ENCODE results near the gene IFITM1. TPM values are rescaled to one million over a fixed set of nuclear protein-coding genes. Genes with fewer than 3 reads are reported as not detected.
A peak's percentile ranks its signal among the peaks of the same experiment; 100 is the strongest.

IFITM1 gene
- polyA plus RNA-seq, 1 donor (not counting 4 experiments of a cell fraction or from before 2014, with no cell fraction given), result 333 TPM

GRCh38 chr11:287821-288477 lies 25.9 kb upstream of the IFITM1 start:
- H3K9ac ChIP-seq (ENCODE audit: control insufficient read depth, extremely low read depth, insufficient read depth, low read length), result peak overlapping the region; percentile 44
- H4K20me1 ChIP-seq (ENCODE audit: control insufficient read depth, extremely low read depth, insufficient read depth, low read length), result no peaks in the 10 kb centered on the region
- peak overlapping the region; percentile 78 for H2AFZ ChIP-seq (ENCODE audit: control insufficient read depth, low read length)
- H3K79me2 ChIP-seq (ENCODE audit: control insufficient read depth, insufficient read depth, low read length), result no peaks in the 10 kb centered on the region
- no peaks in the 10 kb centered on the region for H3K9me3 ChIP-seq (ENCODE audit: control insufficient read depth, low read depth, low read length)
- FAIRE-seq (no peak), DNase-seq (ENCODE audit: low read depth, low spot score) (no peak)
- H3K27ac ChIP-seq (ENCODE audit: control insufficient read depth, insufficient read depth, low read length), result no peak overlapping the region
- H3K9me1 ChIP-seq (ENCODE audit: control insufficient read depth, extremely low read depth, insufficient read depth, low read length), result no peaks in the 10 kb centered on the region
- peaks cover 7% of the 10 kb centered on the region for H3K4me1 ChIP-seq (ENCODE audit: control insufficient read depth, extremely low read depth, insufficient read depth, low read length)
- no peak for TF ChIP-seq CTCF (optimal IDR thresholded peaks at IDR 0.05 in 1 of 3, IDR thresholded peaks at IDR 0.05 in 1 of 3, conservative IDR thresholded peaks at IDR 0.05 in 1 of 3; ENCODE audit: extremely low read depth in 1 of 3, insufficient read depth in 2 of 3, low read length in 3 of 3)
- TF ChIP-seq EZH2 (IDR thresholded peaks at IDR 0.05; ENCODE audit: low read length), result no peak
- peak overlapping the region; percentile 86 for H3K4me2 ChIP-seq (ENCODE audit: control insufficient read depth, extremely low read depth, insufficient read depth, low read depth, low read length)
- dilution Hi-C loops (cut with MboI; ENCODE audit: extremely low pct_ligation_motif_present, low sequenced_read_pairs), result no loop called here
- H3K36me3 ChIP-seq (ENCODE audit: control insufficient read depth in 2 of 2, extremely low read depth in 1 of 2, insufficient read depth in 2 of 2, low read length in 2 of 2), result no peaks in the 10 kb centered on the region
- H3K4me3 ChIP-seq (ENCODE audit: control insufficient read depth in 2 of 3, extremely low read depth in 1 of 3, insufficient read depth in 2 of 3, low read depth in 1 of 3, low read length in 3 of 3), result peak overlapping the region; percentile 35 to 75 (median 54)
- peaks cover 33% of the 10 kb centered on the region for H3K27me3 ChIP-seq (ENCODE audit: control insufficient read depth, extremely low read depth, insufficient read depth, low read length)

GRCh38 chr11:288478-289397 lies 25.1 kb upstream of the IFITM1 start, which contains the start of gene PGGHG:
TSS of gene PGGHG (plus strand) at chr11:289126. CDS start at chr11:289817, 691 bp downstream.
- dilution Hi-C loops (cut with MboI; ENCODE audit: extremely low pct_ligation_motif_present, low sequenced_read_pairs), result no loop called here
- Histone ChIP-seq H3K27ac (ENCODE audit: control insufficient read depth, insufficient read depth, low read length) (no peak within 1 kb of the TSS), H3K36me3 (ENCODE audit: control insufficient read depth in 2 of 2, extremely low read depth in 1 of 2, insufficient read depth in 2 of 2, low read length in 2 of 2) (no peaks in the 10 kb centered on the region)

More at GRCh38 chr11:288478-289397, 25.1 kb upstream of the IFITM1 start, which contains the start of gene PGGHG:
- Histone ChIP-seq H3K4me2 (ENCODE audit: control insufficient read depth, extremely low read depth, insufficient read depth, low read depth, low read length) (peak within 1 kb of the TSS; percentile 86), H3K4me1 (ENCODE audit: control insufficient read depth, extremely low read depth, insufficient read depth, low read length) (peaks cover 7% of the 10 kb centered on the region), H3K9me3 (ENCODE audit: control insufficient read depth, low read depth, low read length) (no peaks in the 10 kb centered on the region), H3K27me3 (ENCODE audit: control insufficient read depth, extremely low read depth, insufficient read depth, low read length) (peaks cover 30% of the 10 kb centered on the region), H3K4me3 (ENCODE audit: control insufficient read depth in 2 of 3, extremely low read depth in 1 of 3, insufficient read depth in 2 of 3, low read depth in 1 of 3, low read length in 3 of 3) (peak within 1 kb of the TSS; percentile 35 to 75 (median 54)), H3K9ac (ENCODE audit: control insufficient read depth, extremely low read depth, insufficient read depth, low read length) (peak within 1 kb of the TSS; percentile 44), H2AFZ (ENCODE audit: control insufficient read depth, low read length) (peak within 1 kb of the TSS; percentile 78), H3K79me2 (ENCODE audit: control insufficient read depth, insufficient read depth, low read length) (no peaks in the 10 kb centered on the region), H4K20me1 (ENCODE audit: control insufficient read depth, extremely low read depth, insufficient read depth, low read length) (no peaks in the 10 kb centered on the region), H3K9me1 (ENCODE audit: control insufficient read depth, extremely low read depth, insufficient read depth, low read length) (no peaks in the 10 kb centered on the region)
- TF ChIP-seq CTCF (optimal IDR thresholded peaks at IDR 0.05 in 1 of 3, IDR thresholded peaks at IDR 0.05 in 1 of 3, conservative IDR thresholded peaks at IDR 0.05 in 1 of 3; ENCODE audit: extremely low read depth in 1 of 3, insufficient read depth in 2 of 3, low read length in 3 of 3), result no peak
- no peak for TF ChIP-seq EZH2 (IDR thresholded peaks at IDR 0.05; ENCODE audit: low read length)
- no peak for FAIRE-seq
- no peak for DNase-seq (ENCODE audit: low read depth, low spot score)

All from keratinocyte (primary cell).